Measurements from ENCODE around the gene A2ML1.
"Not testable (repeated sequence)": the region's sequence is repeated elsewhere in the genome, so short reads cannot be mapped to it uniquely, and the experiment has no call there.

Gene A2ML1

DNA sequence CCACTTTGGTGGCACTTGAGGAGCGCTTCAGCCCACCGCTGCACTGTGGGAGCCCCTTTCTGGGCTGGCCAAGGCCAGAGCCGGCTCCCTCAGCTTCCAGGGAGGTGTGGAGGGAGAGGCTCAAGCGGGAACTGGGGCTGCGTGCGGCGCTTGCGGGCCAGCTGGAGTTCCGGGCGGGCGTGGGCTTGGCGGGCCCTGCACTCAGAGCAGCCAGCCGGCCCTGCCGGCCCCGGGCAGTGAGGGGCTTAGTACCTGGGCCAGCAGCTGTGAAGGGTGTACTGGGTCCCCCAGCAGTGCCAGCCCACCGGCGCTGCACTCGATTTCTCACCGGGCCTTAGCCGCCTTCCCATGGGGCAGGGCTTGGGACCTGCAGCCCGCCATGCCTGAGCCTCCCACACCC lies 27.8 kb upstream of the A2ML1 start:
- not testable (repeated sequence) for H3K36me3 ChIP-seq (ENCODE audit: insufficient read depth, low read length); H3K9me2 ChIP-seq (replicated peaks; ENCODE audit: low read depth, low read length); H3K4me2 ChIP-seq (ENCODE audit: low read depth, low read length, poor library complexity, severe bottlenecking); H3K4me3 ChIP-seq (ENCODE audit: low read length, poor library complexity, severe bottlenecking); H3K9me3 ChIP-seq (ENCODE audit: insufficient read depth, low read depth, low read length); H3K9ac ChIP-seq (ENCODE audit: low read depth, low read length, poor library complexity, severe bottlenecking); H3K4me1 ChIP-seq (ENCODE audit: insufficient read depth, low read length, poor library complexity, severe bottlenecking); H3F3A ChIP-seq (ENCODE audit: low read depth); H3K27me3 ChIP-seq (ENCODE audit: insufficient read depth, low read length, poor library complexity, severe bottlenecking); H4K20me1 ChIP-seq (ENCODE audit: insufficient read depth, low read length, poor library complexity, severe bottlenecking); H2AFZ ChIP-seq (ENCODE audit: low read length)
- peaks cover 20% of the 10 kb centered on the region; the same call in 1 of the 2 replicates for H3K79me2 ChIP-seq (ENCODE audit: insufficient read depth, low read length)

DNA sequence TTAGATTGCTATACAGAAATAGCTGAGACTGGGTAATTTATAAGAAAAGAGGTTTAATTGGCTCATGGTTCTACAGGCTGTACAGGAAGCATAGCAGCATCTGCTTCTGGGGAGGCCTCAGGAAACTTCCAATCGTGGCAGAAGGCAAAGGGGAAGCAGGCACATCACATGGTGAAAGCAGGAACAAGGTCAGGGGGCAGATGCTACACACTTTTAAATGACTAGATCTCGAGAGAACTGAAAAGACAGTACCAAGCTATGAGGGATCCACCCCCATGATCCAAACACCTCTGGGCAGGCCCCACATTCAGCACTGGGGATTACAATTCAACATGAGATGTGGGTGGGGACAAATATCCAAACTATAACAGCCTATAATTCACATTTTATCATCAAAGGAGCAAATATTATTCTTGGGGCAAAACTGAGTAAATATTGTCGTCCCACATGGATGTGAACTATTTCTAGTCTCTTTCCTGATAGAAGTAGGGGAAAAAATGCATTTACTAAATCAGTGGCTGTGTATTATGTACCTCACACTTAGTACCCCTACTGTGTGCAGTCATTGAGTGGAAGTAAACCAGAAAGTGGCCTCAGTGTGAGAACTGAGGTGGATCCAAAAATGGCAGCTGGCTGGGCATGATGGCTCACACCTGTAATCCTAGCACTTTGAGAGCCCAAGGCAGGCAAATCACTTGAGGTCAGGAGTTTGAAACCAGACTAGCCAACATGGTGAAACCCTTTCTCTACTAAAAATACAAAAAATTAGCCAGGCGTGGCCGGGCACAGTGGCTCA lies 25.4 kb upstream of the A2ML1 start:
- Histone ChIP-seq H4K20me1 (ENCODE audit: insufficient read depth, low read length, poor library complexity, severe bottlenecking) (no peaks in the 10 kb centered on the region), H3K9me3 (ENCODE audit: insufficient read depth, low read depth, low read length) (peaks cover 3% of the 10 kb centered on the region; the same call in 1 of the 2 replicates), H3F3A (ENCODE audit: low read depth) (no peaks in the 10 kb centered on the region), H3K36me3 (ENCODE audit: insufficient read depth, low read length) (peaks cover 7% of the 10 kb centered on the region; the same call in 1 of the 2 replicates), H3K9me2 (replicated peaks; ENCODE audit: low read depth, low read length) (no peaks in the 10 kb centered on the region), H3K4me1 (ENCODE audit: insufficient read depth, low read length, poor library complexity, severe bottlenecking) (no peaks in the 10 kb centered on the region), H3K4me2 (ENCODE audit: low read depth, low read length, poor library complexity, severe bottlenecking) (no peak overlapping the region), H3K9ac (ENCODE audit: low read depth, low read length, poor library complexity, severe bottlenecking) (no peak overlapping the region), H3K27me3 (ENCODE audit: insufficient read depth, low read length, poor library complexity, severe bottlenecking) (no peaks in the 10 kb centered on the region), H2AFZ (ENCODE audit: low read length) (no peak overlapping the region), H3K4me3 (ENCODE audit: low read length, poor library complexity, severe bottlenecking) (no peak overlapping the region), H3K79me2 (ENCODE audit: insufficient read depth, low read length) (peaks cover 5% of the 10 kb centered on the region; the same call in 1 of the 2 replicates)
- no peak for TF ChIP-seq EZH2phosphoT487 (IDR thresholded peaks at IDR 0.05; ENCODE audit: borderline replicate concordance)
- TF ChIP-seq, protein P1, sequence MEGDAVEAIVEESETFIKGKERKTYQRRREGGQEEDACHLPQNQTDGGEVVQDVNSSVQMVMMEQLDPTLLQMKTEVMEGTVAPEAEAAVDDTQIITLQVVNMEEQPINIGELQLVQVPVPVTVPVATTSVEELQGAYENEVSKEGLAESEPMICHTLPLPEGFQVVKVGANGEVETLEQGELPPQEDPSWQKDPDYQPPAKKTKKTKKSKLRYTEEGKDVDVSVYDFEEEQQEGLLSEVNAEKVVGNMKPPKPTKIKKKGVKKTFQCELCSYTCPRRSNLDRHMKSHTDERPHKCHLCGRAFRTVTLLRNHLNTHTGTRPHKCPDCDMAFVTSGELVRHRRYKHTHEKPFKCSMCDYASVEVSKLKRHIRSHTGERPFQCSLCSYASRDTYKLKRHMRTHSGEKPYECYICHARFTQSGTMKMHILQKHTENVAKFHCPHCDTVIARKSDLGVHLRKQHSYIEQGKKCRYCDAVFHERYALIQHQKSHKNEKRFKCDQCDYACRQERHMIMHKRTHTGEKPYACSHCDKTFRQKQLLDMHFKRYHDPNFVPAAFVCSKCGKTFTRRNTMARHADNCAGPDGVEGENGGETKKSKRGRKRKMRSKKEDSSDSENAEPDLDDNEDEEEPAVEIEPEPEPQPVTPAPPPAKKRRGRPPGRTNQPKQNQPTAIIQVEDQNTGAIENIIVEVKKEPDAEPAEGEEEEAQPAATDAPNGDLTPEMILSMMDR (conservative IDR thresholded peaks at IDR 0.05; ENCODE audit: low read length): no peak

DNA sequence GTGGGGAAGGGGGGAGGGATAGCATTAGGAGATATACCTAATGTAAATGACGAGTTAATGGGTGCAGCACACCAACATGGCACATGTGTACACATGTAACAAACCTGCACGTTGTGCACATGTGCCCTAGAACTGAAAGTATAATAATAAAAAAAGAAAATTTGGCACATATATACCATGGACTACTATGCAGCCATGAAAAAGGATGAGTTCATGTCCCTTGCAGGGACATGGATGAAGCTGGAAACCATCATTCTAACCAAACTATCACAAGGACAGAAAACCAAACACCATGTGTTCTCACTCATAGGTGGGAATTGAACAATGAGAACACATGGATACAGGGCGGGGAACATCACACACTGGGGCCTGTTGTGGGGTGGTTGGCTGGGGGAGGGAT lies 21.2 kb upstream of the A2ML1 start:
- H3K9ac ChIP-seq (ENCODE audit: low read depth, low read length, poor library complexity, severe bottlenecking); H3K9me2 ChIP-seq (replicated peaks; ENCODE audit: low read depth, low read length); H3F3A ChIP-seq (ENCODE audit: low read depth); H3K9me3 ChIP-seq (ENCODE audit: insufficient read depth, low read depth, low read length); H4K20me1 ChIP-seq (ENCODE audit: insufficient read depth, low read length, poor library complexity, severe bottlenecking); H2AFZ ChIP-seq (ENCODE audit: low read length); H3K36me3 ChIP-seq (ENCODE audit: insufficient read depth, low read length); H3K79me2 ChIP-seq (ENCODE audit: insufficient read depth, low read length); H3K4me3 ChIP-seq (ENCODE audit: low read length, poor library complexity, severe bottlenecking); H3K4me2 ChIP-seq (ENCODE audit: low read depth, low read length, poor library complexity, severe bottlenecking); H3K4me1 ChIP-seq (ENCODE audit: insufficient read depth, low read length, poor library complexity, severe bottlenecking); H3K27me3 ChIP-seq (ENCODE audit: insufficient read depth, low read length, poor library complexity, severe bottlenecking): not testable (repeated sequence)

DNA sequence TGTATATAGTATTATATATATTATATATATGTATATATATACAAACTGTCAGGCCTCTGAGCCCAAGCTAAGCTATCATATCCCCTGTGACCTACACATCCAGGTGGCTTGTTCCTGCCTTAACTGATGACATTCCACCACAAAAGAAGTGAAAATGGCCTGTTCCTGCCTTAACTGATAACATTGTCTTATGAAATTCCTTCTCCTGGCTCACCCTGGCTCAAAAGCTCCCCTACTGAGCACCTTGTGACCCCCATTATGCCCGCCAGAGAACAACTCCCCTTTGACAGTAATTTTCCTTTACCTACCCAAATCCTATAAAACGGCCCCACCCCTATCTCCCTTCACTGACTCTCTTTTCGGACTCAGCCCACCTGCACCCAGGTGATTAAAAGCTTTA lies 17.6 kb upstream of the A2ML1 start:
- H3K79me2 ChIP-seq (ENCODE audit: insufficient read depth, low read length); H3K9me2 ChIP-seq (replicated peaks; ENCODE audit: low read depth, low read length); H3K36me3 ChIP-seq (ENCODE audit: insufficient read depth, low read length); H3K9me3 ChIP-seq (ENCODE audit: insufficient read depth, low read depth, low read length); H3K27me3 ChIP-seq (ENCODE audit: insufficient read depth, low read length, poor library complexity, severe bottlenecking); H3K4me3 ChIP-seq (ENCODE audit: low read length, poor library complexity, severe bottlenecking); H3K4me1 ChIP-seq (ENCODE audit: insufficient read depth, low read length, poor library complexity, severe bottlenecking); H3K9ac ChIP-seq (ENCODE audit: low read depth, low read length, poor library complexity, severe bottlenecking); H4K20me1 ChIP-seq (ENCODE audit: insufficient read depth, low read length, poor library complexity, severe bottlenecking); H2AFZ ChIP-seq (ENCODE audit: low read length); H3F3A ChIP-seq (ENCODE audit: low read depth); H3K4me2 ChIP-seq (ENCODE audit: low read depth, low read length, poor library complexity, severe bottlenecking): not testable (repeated sequence)

DNA sequence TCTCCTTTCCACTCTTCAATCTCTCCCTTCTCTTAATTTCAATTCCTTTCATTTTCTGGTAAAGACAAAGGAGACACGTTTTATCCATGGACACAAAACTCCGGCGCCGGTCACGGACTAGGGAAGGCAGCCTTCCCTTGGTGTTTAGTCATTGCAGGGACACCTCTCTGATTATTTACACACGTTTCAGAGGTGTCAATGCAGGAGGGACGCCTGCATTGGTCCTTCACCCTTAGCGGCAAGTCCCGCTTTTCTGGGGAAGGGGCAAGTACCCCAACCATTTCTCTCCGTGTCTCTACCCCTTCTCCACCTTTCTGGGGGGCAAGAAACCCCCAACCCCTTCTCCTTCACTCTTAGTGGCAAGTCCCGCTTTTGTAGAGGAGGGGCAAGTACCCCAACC lies 16.9 kb upstream of the A2ML1 start:
- not testable (repeated sequence) for H3K9me2 ChIP-seq (replicated peaks; ENCODE audit: low read depth, low read length); H3K4me3 ChIP-seq (ENCODE audit: low read length, poor library complexity, severe bottlenecking); H3K27me3 ChIP-seq (ENCODE audit: insufficient read depth, low read length, poor library complexity, severe bottlenecking); H3K9ac ChIP-seq (ENCODE audit: low read depth, low read length, poor library complexity, severe bottlenecking); H3K9me3 ChIP-seq (ENCODE audit: insufficient read depth, low read depth, low read length); H4K20me1 ChIP-seq (ENCODE audit: insufficient read depth, low read length, poor library complexity, severe bottlenecking); H3K79me2 ChIP-seq (ENCODE audit: insufficient read depth, low read length); H2AFZ ChIP-seq (ENCODE audit: low read length); H3K4me1 ChIP-seq (ENCODE audit: insufficient read depth, low read length, poor library complexity, severe bottlenecking); H3F3A ChIP-seq (ENCODE audit: low read depth); H3K4me2 ChIP-seq (ENCODE audit: low read depth, low read length, poor library complexity, severe bottlenecking); H3K36me3 ChIP-seq (ENCODE audit: insufficient read depth, low read length)

DNA sequence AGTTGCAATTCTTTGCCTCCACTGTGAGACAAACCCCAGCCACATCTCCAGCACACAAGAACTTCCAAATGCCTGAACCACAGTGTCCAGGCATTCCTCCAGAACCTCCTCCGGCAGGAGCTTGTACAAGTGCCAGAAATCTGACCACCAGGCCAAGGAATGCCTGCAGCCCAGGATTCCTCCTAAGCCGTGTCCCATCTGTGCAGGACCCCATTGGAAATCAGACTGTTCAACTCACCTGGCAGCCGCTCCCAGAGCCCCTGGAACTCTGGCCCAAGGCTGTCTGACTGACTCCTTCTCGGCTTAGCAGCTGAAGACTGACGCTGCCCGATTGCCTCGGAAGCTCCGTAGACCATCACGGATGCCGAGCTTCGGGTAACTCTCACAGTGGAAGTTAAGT lies 15.3 kb upstream of the A2ML1 start:
- not testable (repeated sequence) for H3K36me3 ChIP-seq (ENCODE audit: insufficient read depth, low read length); H4K20me1 ChIP-seq (ENCODE audit: insufficient read depth, low read length, poor library complexity, severe bottlenecking); H3K4me2 ChIP-seq (ENCODE audit: low read depth, low read length, poor library complexity, severe bottlenecking); H3K9me3 ChIP-seq (ENCODE audit: insufficient read depth, low read depth, low read length); H3K4me3 ChIP-seq (ENCODE audit: low read length, poor library complexity, severe bottlenecking); H2AFZ ChIP-seq (ENCODE audit: low read length); H3K27me3 ChIP-seq (ENCODE audit: insufficient read depth, low read length, poor library complexity, severe bottlenecking); H3F3A ChIP-seq (ENCODE audit: low read depth); H3K9me2 ChIP-seq (replicated peaks; ENCODE audit: low read depth, low read length); H3K79me2 ChIP-seq (ENCODE audit: insufficient read depth, low read length); H3K9ac ChIP-seq (ENCODE audit: low read depth, low read length, poor library complexity, severe bottlenecking); H3K4me1 ChIP-seq (ENCODE audit: insufficient read depth, low read length, poor library complexity, severe bottlenecking)

DNA sequence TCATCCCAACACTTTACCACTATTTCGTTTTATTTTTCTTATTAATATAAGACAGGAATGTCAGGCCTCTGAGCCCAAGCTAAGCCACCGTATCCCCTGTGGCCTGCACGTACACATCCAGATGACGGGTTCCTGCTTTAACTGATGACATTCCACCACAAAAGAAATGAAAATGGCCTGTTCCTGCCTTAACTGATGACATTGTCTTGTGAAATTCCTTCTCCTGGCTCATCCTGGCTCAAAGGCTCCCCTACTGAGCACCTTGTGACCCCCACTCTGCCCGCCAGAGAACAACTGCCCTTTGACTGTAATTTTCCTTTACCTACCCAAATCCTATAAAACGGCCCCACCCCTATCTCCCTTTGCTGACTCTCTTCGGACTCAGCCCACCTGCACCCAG lies 12.3 kb upstream of the A2ML1 start:
- H3K27me3 ChIP-seq (ENCODE audit: insufficient read depth, low read length, poor library complexity, severe bottlenecking); H4K20me1 ChIP-seq (ENCODE audit: insufficient read depth, low read length, poor library complexity, severe bottlenecking); H3K4me3 ChIP-seq (ENCODE audit: low read length, poor library complexity, severe bottlenecking); H2AFZ ChIP-seq (ENCODE audit: low read length); H3K9me2 ChIP-seq (replicated peaks; ENCODE audit: low read depth, low read length); H3K9me3 ChIP-seq (ENCODE audit: insufficient read depth, low read depth, low read length); H3K79me2 ChIP-seq (ENCODE audit: insufficient read depth, low read length); H3K4me1 ChIP-seq (ENCODE audit: insufficient read depth, low read length, poor library complexity, severe bottlenecking); H3K9ac ChIP-seq (ENCODE audit: low read depth, low read length, poor library complexity, severe bottlenecking); H3K36me3 ChIP-seq (ENCODE audit: insufficient read depth, low read length); H3K4me2 ChIP-seq (ENCODE audit: low read depth, low read length, poor library complexity, severe bottlenecking); H3F3A ChIP-seq (ENCODE audit: low read depth): not testable (repeated sequence)

All from Loucy (cell line).